Measurements from ENCODE around the gene ZNF710.

DNA sequence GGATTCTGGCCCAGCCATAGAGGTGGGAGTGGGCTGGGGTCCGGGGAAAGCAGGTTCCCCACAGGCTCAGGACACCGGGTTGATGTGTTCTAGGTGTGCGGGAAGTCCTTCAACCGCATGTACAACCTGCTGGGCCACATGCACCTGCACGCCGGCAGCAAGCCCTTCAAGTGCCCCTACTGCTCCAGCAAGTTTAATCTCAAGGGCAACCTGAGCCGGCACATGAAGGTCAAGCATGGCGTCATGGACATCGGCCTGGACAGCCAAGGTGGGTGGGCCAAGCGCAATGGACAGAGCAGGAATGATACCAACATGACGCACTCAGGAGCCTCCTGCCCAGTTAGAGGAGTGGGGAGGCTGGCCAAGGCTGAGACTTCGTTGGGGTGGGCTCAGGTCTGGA lies 72.9 kb downstream of the ZNF710 start:
- TF ChIP-seq, protein P1, sequence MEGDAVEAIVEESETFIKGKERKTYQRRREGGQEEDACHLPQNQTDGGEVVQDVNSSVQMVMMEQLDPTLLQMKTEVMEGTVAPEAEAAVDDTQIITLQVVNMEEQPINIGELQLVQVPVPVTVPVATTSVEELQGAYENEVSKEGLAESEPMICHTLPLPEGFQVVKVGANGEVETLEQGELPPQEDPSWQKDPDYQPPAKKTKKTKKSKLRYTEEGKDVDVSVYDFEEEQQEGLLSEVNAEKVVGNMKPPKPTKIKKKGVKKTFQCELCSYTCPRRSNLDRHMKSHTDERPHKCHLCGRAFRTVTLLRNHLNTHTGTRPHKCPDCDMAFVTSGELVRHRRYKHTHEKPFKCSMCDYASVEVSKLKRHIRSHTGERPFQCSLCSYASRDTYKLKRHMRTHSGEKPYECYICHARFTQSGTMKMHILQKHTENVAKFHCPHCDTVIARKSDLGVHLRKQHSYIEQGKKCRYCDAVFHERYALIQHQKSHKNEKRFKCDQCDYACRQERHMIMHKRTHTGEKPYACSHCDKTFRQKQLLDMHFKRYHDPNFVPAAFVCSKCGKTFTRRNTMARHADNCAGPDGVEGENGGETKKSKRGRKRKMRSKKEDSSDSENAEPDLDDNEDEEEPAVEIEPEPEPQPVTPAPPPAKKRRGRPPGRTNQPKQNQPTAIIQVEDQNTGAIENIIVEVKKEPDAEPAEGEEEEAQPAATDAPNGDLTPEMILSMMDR (conservative IDR thresholded peaks at IDR 0.05; ENCODE audit: low read depth in 2 of 2) = no peak
- TF ChIP-seq EZH2 (IDR thresholded peaks at IDR 0.05; ENCODE audit: low read depth, unreplicated experiment) (no peak), POLR2AphosphoS5 (IDR thresholded peaks at IDR 0.05; ENCODE audit: low read depth) (no peak), EZH2phosphoT487 (IDR thresholded peaks at IDR 0.05; ENCODE audit: unreplicated experiment) (no peak), JUNB (IDR thresholded peaks at IDR 0.05; ENCODE audit: unreplicated experiment) (no peak), ZNF331 (CRISPR knock-in tag; IDR thresholded peaks at IDR 0.05; ENCODE audit: low read depth) (no peak), CREB1 (CRISPR knock-in tag; IDR thresholded peaks at IDR 0.05; ENCODE audit: low read depth) (no peak), NANOG (IDR thresholded peaks at IDR 0.05; ENCODE audit: borderline replicate concordance) (no peak)
- TF ChIP-seq, protein P2, sequence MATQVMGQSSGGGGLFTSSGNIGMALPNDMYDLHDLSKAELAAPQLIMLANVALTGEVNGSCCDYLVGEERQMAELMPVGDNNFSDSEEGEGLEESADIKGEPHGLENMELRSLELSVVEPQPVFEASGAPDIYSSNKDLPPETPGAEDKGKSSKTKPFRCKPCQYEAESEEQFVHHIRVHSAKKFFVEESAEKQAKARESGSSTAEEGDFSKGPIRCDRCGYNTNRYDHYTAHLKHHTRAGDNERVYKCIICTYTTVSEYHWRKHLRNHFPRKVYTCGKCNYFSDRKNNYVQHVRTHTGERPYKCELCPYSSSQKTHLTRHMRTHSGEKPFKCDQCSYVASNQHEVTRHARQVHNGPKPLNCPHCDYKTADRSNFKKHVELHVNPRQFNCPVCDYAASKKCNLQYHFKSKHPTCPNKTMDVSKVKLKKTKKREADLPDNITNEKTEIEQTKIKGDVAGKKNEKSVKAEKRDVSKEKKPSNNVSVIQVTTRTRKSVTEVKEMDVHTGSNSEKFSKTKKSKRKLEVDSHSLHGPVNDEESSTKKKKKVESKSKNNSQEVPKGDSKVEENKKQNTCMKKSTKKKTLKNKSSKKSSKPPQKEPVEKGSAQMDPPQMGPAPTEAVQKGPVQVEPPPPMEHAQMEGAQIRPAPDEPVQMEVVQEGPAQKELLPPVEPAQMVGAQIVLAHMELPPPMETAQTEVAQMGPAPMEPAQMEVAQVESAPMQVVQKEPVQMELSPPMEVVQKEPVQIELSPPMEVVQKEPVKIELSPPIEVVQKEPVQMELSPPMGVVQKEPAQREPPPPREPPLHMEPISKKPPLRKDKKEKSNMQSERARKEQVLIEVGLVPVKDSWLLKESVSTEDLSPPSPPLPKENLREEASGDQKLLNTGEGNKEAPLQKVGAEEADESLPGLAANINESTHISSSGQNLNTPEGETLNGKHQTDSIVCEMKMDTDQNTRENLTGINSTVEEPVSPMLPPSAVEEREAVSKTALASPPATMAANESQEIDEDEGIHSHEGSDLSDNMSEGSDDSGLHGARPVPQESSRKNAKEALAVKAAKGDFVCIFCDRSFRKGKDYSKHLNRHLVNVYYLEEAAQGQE (IDR thresholded peaks at IDR 0.05; ENCODE audit: unreplicated experiment) = no peak
